A549 treated with CpdA at 1 μM for 4 hours (cell line): ENCODE results near the gene SAMD5. TPM values are rescaled to one million over a fixed set of nuclear protein-coding genes. Genes with fewer than 3 reads are reported as not detected.

ENCODE experiments used
- total RNA-seq: library from RNA; stranded (reverse); fragments of 200-300 nt; extraction: Qiagen RNA extraction; gene quantifications from 5 replicates; pipeline ENCODE4 v1.2.3, GENCODE V29; 2022; ENCODE audit warnings: low read depth

The SAMD5 gene
- total RNA-seq = 0.62 to 0.94 TPM (median 0.76 TPM) in 5 replicates

GRCh38 chr6:147508042-147508865, at the start of gene SAMD5:
Gene SAMD5, plus strand, starts transcription at chr6:147508690. Its CDS starts 239 bp downstream, at chr6:147508929.

